Body of pancreas (tissue), 4 donors: Measurements from ENCODE around the gene BORCS8. TPM values are rescaled to one million over a fixed set of nuclear protein-coding genes. Genes with fewer than 3 reads are reported as not detected.
A peak's percentile ranks its signal among the peaks of the same experiment; 100 is the strongest.

Source experiments
- ATAC-seq: fragments of 150-250 bp; one replicate; pipeline ENCODE4 v1.9.1; 2016
- DNase-seq, 4 donors: peaks; one replicate each; pipeline ENCODE4 v3.0.0-alpha.2; 2019
- H3K27ac ChIP-seq, 4 donors: fragments of 200-600 bp; sonication (generic); 1 replicate in 3 of 4; 2 replicates in 1 of 4; pipeline versions ENCODE4 v1.5.1 to v1.6.1; 2016 to 2019; ENCODE audit warnings: mild to moderate bottlenecking in 1 of 4, mixed read lengths in 1 of 4, moderate library complexity in 1 of 4
- H3K27me3 ChIP-seq, 2 donors: fragments of 200-600 bp; sonication (generic); one replicate each; pipeline ENCODE4 v1.6.0; 2016; ENCODE audit warnings: mild to moderate bottlenecking in 1 of 2
- H3K36me3 ChIP-seq, 2 donors: fragments of 200-600 bp; sonication (generic); replicated peaks in 1 of 2; 2 replicates each; pipeline ENCODE4 v1.5.1; 2016; ENCODE audit warnings: low read depth in 2 of 2; ENCODE audit not compliant: insufficient read depth in 1 of 2
- H3K4me1 ChIP-seq: fragments of 200-600 bp; sonication (generic); one replicate; pipeline ENCODE4 v1.6.0; 2016
- H3K4me3 ChIP-seq, 2 donors: fragments of 200-600 bp; sonication (generic); 1 replicate in 1 of 2; 2 replicates in 1 of 2; pipeline ENCODE4 v1.5.1; 2016 to 2019
- H3K9me3 ChIP-seq, 3 donors: fragments of 200-600 bp; sonication (generic); 1 replicate in 2 of 3; 2 replicates in 1 of 3; pipeline ENCODE4 v1.5.1; 2016
- CTCF ChIP-seq, 7 experiments: fragments of 450-650 bp in 4 of 7; fragments of 200-600 bp in 3 of 7; sonication (generic) in 3 of 7; IDR thresholded peaks; one replicate each; pipeline ENCODE4 v1.5.1; 2016 to 2019; ENCODE audit warnings: antibody characterized with exemption in 7 of 7
- POLR2A ChIP-seq, 3 donors: fragments of 450-650 bp; IDR thresholded peaks; one replicate each; pipeline ENCODE4 v1.6.1; 2016; ENCODE audit warnings: antibody characterized with exemption in 3 of 3, mild to moderate bottlenecking in 2 of 3
- WGBS, 2 donors: methylation state at CpG; one replicate each; pipeline ENCODE4 v1.1.5; 2017; 5-methylcytosine and 5-hydroxymethylcytosine counted together
- intact Hi-C: fragments of 100-400 bp; cut with DNase I; formaldehyde crosslinking; loops from one replicate; pipeline ENCODE4 v1.15.1; 2023
- total RNA-seq, 2 donors: library from RNA; depleted of rRNA; stranded (reverse); fragments of >200 nt; gene quantifications; one replicate each; pipeline ENCODE4 v1.1.0, GENCODE V29; 2016

Gene BORCS8
- total RNA-seq = 10 to 100 TPM in 1 of 2 donors, 1 to 10 TPM in 1; 5.4 to 25.4 TPM

- peaks cover 39% of the 10 kb centered on the region for H3K4me1 ChIP-seq
- peak; percentile 95 for ATAC-seq
- peak; percentile 100 for DNase-seq
- peak within 1 kb of the TSS; percentile 68 to 96 for H3K4me3 ChIP-seq
- H3K36me3 ChIP-seq = no peaks in the 10 kb centered on the region
- 0 to 1% methylated on average over 26 to 53 of the region's 53 CpGs for WGBS, 2 donors
- H3K27ac ChIP-seq = peak within 1 kb of the TSS; percentile 96 to 99 (median 98)
- TF ChIP-seq POLR2A (IDR thresholded peaks at IDR 0.05) = peak in 2 of 3 donors; percentile 64 to 74
- TF ChIP-seq CTCF (IDR thresholded peaks at IDR 0.05) = peak in 1 of 7 experiments; percentile 14
- no peaks in the 10 kb centered on the region for H3K27me3 ChIP-seq
- intact Hi-C loops = no loop called here
- H3K9me3 ChIP-seq = no peaks in the 10 kb centered on the region
Measured at GRCh38 chr19:19192078-19192882, at the start of gene BORCS8, which contains the start of gene RFXANK. Gene BORCS8 (minus strand): TSS chr19:19192152. CDS start chr19:19192117, 35 bp downstream. Gene RFXANK (plus strand): TSS chr19:19192258. CDS start chr19:19193947, 1,689 bp downstream.

GRCh38 chr19:19240476-19240875, 48.5 kb upstream of the BORCS8 start:
- Histone ChIP-seq H3K27me3 (peaks cover 0 to 8% of the 10 kb centered on the region in 2 donors), H3K4me1 (no peaks in the 10 kb centered on the region), H3K9me3 (no peaks in the 10 kb centered on the region), H3K4me3 (no peak overlapping the region), H3K36me3 (no peaks in the 10 kb centered on the region), H3K27ac (no peak overlapping the region)
- 62 to 64% methylated on average over 8 to 9 of the region's 9 CpGs for WGBS, 2 donors
- ATAC-seq = no peak
- TF ChIP-seq CTCF (IDR thresholded peaks at IDR 0.05) (no peak), POLR2A (IDR thresholded peaks at IDR 0.05) (no peak)
- intact Hi-C loops = no loop called here
- no peak for DNase-seq

GRCh38 chr19:19239675-19240074, 47.7 kb upstream of the BORCS8 start:
- Histone ChIP-seq H3K4me1 (no peaks in the 10 kb centered on the region), H3K27ac (no peak overlapping the region), H3K9me3 (peaks cover 0 to 6% (median 0%) of the 10 kb centered on the region in 3 donors), H3K4me3 (no peak overlapping the region), H3K27me3 (peaks cover 0 to 8% of the 10 kb centered on the region in 2 donors), H3K36me3 (no peaks in the 10 kb centered on the region)
- intact Hi-C loops = no loop called here
- TF ChIP-seq POLR2A (IDR thresholded peaks at IDR 0.05) (no peak), CTCF (IDR thresholded peaks at IDR 0.05) (no peak)
- no peak for ATAC-seq
- DNase-seq = no peak

- H3K27me3 ChIP-seq = peaks cover 0 to 8% of the 10 kb centered on the region in 2 donors
- intact Hi-C loops = no loop called here
- ATAC-seq (no peak), DNase-seq (no peak)
- H3K36me3 ChIP-seq = no peaks in the 10 kb centered on the region
- no peak overlapping the region for H3K27ac ChIP-seq
- H3K4me3 ChIP-seq = no peak overlapping the region
- no peaks in the 10 kb centered on the region for H3K4me1 ChIP-seq
- 67 to 72% methylated on average over 18 of the region's 18 CpGs for WGBS, 2 donors
- TF ChIP-seq POLR2A (IDR thresholded peaks at IDR 0.05) (no peak), CTCF (IDR thresholded peaks at IDR 0.05) (no peak)
- peaks cover 0 to 17% (median 0%) of the 10 kb centered on the region in 3 donors for H3K9me3 ChIP-seq
Measured at GRCh38 chr19:19238126-19238894, 46.4 kb upstream of the BORCS8 start.
